H1 (cell line): ENCODE measurements around the gene SLX1A. TPM values are rescaled to one million over a fixed set of nuclear protein-coding genes. Genes with fewer than 3 reads are reported as not detected.
"Not testable (repeated sequence)": the region's sequence is repeated elsewhere in the genome, so short reads cannot be mapped to it uniquely, and the experiment has no call there.

ENCODE experiments used
- CTCF ChIA-PET: fragments of 300-600 bp; sonication (Branson Sonifier 250); formaldehyde crosslinking; loops from one replicate; lab custom pipeline; 2021; ENCODE audit not compliant: partially characterized antibody; lab: Charles Lee
- POLR2A ChIA-PET: fragments of 300-600 bp; sonication (Branson Sonifier 250); formaldehyde crosslinking; loops from one replicate; lab custom pipeline; 2021; ENCODE audit warnings: inconsistent platforms; ENCODE audit not compliant: partially characterized antibody; lab: Charles Lee
- DNase-seq, 2 experiments: peaks; one replicate each; pipeline versions ENCODE4 v3.0.0 to v3.0.0-alpha.2; 2010 to 2022; ENCODE audit warnings: low spot score in 2 of 2, low read depth in 1 of 2, mixed read lengths in 1 of 2
- FAIRE-seq: peaks from 2 replicates; lab custom pipeline; 2011; peaks lifted over from hg19 to GRCh38; lab: Jason Lieb, UNC
- H2AFZ ChIP-seq: 2 replicates; pipeline ENCODE4 v1.8.1; 2012; ENCODE audit warnings: low read length, inconsistent platforms
- H2AK5ac ChIP-seq: 2 replicates; pipeline ENCODE4 v1.6.1; 2013; ENCODE audit warnings: low read depth, low read length
- H2BK120ac ChIP-seq: replicated peaks from 2 replicates; pipeline ENCODE3; 2013; ENCODE audit warnings: low read depth, low read length, inconsistent platforms
- H2BK12ac ChIP-seq: 2 replicates; pipeline ENCODE4 v1.6.1; 2013; ENCODE audit warnings: low read depth, low read length
- H2BK15ac ChIP-seq: 2 replicates; pipeline ENCODE4 v1.6.1; 2013; ENCODE audit warnings: low read length
- H2BK20ac ChIP-seq: 2 replicates; pipeline ENCODE4 v1.6.1; 2013; ENCODE audit warnings: low read length
- H2BK5ac ChIP-seq: 2 replicates; pipeline ENCODE4 v1.6.1; 2013; ENCODE audit warnings: low read depth, low read length
- H3K14ac ChIP-seq: 2 replicates; pipeline ENCODE4 v1.6.1; 2013; ENCODE audit warnings: inconsistent platforms; ENCODE audit not compliant: insufficient read length
- H3K18ac ChIP-seq: 2 replicates; pipeline ENCODE4 v1.6.1; 2013; ENCODE audit warnings: low read length; ENCODE audit errors: extremely low read depth
- H3K23ac ChIP-seq: 2 replicates; pipeline ENCODE4 v1.6.1; 2013; ENCODE audit warnings: inconsistent platforms; ENCODE audit not compliant: insufficient read length
- H3K23me2 ChIP-seq: 2 replicates; pipeline ENCODE4 v1.6.1; 2013; ENCODE audit warnings: low read depth, low read length
- H3K27ac ChIP-seq: 2 replicates; pipeline ENCODE4 v1.6.1; 2011; ENCODE audit warnings: low read depth, low read length, inconsistent platforms
- H3K27me3 ChIP-seq, 4 experiments: replicated peaks in 1 of 4; 1 replicate in 1 of 4; 2 replicates in 3 of 4; pipeline versions ENCODE4 v1.6.1 to v1.8.1; 2011 to 2013; ENCODE audit warnings: low read length in 3 of 4, mild to moderate bottlenecking in 3 of 4, inconsistent platforms in 2 of 4, mixed read lengths in 2 of 4, moderate library complexity in 1 of 4; ENCODE audit not compliant: control insufficient read depth in 3 of 4, insufficient read depth in 3 of 4; ENCODE audit errors: extremely low read depth in 1 of 4
- H3K36me3 ChIP-seq, 4 experiments: 2 replicates each; pipeline versions ENCODE4 v1.6.1 to v1.8.1; 2011 to 2013; ENCODE audit warnings: mild to moderate bottlenecking in 4 of 4, low read length in 3 of 4, moderate library complexity in 2 of 4, control low read depth in 1 of 4, inconsistent platforms in 1 of 4; ENCODE audit not compliant: insufficient read depth in 4 of 4, control insufficient read depth in 2 of 4
- H3K4ac ChIP-seq: replicated peaks from 2 replicates; pipeline ENCODE3; 2013; ENCODE audit warnings: low read length, low read depth, mixed read lengths, inconsistent platforms; ENCODE audit not compliant: insufficient read length
- H3K4me1 ChIP-seq, 4 experiments: replicated peaks in 1 of 4; 1 replicate in 1 of 4; 2 replicates in 3 of 4; pipeline versions ENCODE4 v1.6.1 to v1.8.1; 2011 to 2013; ENCODE audit warnings: low read length in 3 of 4, inconsistent platforms in 2 of 4, mixed read lengths in 1 of 4; ENCODE audit not compliant: insufficient read depth in 4 of 4, control insufficient read depth in 3 of 4
- H3K4me2 ChIP-seq, 2 experiments: 2 replicates each; pipeline versions ENCODE4 v1.6.1 to v1.8.1; 2011 to 2013; ENCODE audit warnings: low read depth in 2 of 2, low read length in 2 of 2, control low read depth in 1 of 2, inconsistent platforms in 1 of 2, mild to moderate bottlenecking in 1 of 2; ENCODE audit not compliant: insufficient read depth in 1 of 2
- H3K4me3 ChIP-seq, 4 experiments: fragments of 200-600, 300-600 bp in 1 of 4; sonication (generic), shearing (Covaris generic), sonication (Bioruptor Twin) in 1 of 4; 2 replicates each; pipeline versions ENCODE4 v1.5.1 to v1.8.1; 2011 to 2016; ENCODE audit warnings: low read length in 4 of 4, low read depth in 3 of 4, control low read depth in 2 of 4, inconsistent platforms in 2 of 4, mild to moderate bottlenecking in 2 of 4, mixed read lengths in 1 of 4, moderate library complexity in 1 of 4; ENCODE audit not compliant: insufficient read depth in 2 of 4; ENCODE audit errors: extremely low read depth in 1 of 4
- H3K56ac ChIP-seq: replicated peaks from 2 replicates; pipeline ENCODE3; 2013; ENCODE audit warnings: low read depth, mild to moderate bottlenecking, mixed read lengths, low read length, inconsistent platforms; ENCODE audit not compliant: insufficient read length
- H3K79me1 ChIP-seq: 2 replicates; pipeline ENCODE4 v1.6.1; 2013; ENCODE audit warnings: low read depth, low read length, control low read depth
- H3K79me2 ChIP-seq, 2 experiments: 2 replicates each; pipeline versions ENCODE4 v1.6.1 to v1.8.1; 2012 to 2013; ENCODE audit warnings: low read length in 2 of 2, mild to moderate bottlenecking in 2 of 2, inconsistent platforms in 1 of 2; ENCODE audit not compliant: insufficient read depth in 2 of 2, control insufficient read depth in 1 of 2
- H3K9ac ChIP-seq, 4 experiments: replicated peaks in 1 of 4; 1 replicate in 1 of 4; 2 replicates in 3 of 4; pipeline versions ENCODE4 v1.6.1 to v1.8.1; 2011 to 2013; ENCODE audit warnings: low read depth in 3 of 4, low read length in 3 of 4, control low read depth in 2 of 4, mild to moderate bottlenecking in 2 of 4, moderate library complexity in 2 of 4, inconsistent platforms in 1 of 4; ENCODE audit errors: extremely low read depth in 1 of 4
- H3K9me3 ChIP-seq, 2 experiments: 2 replicates each; pipeline versions ENCODE4 v1.6.1 to v1.8.1; 2012 to 2013; ENCODE audit warnings: mild to moderate bottlenecking in 2 of 2, moderate library complexity in 2 of 2, control low read depth in 1 of 2, inconsistent platforms in 1 of 2, low read depth in 1 of 2, low read length in 1 of 2, mixed read lengths in 1 of 2; ENCODE audit not compliant: insufficient read depth in 2 of 2
- H4K20me1 ChIP-seq, 2 experiments: replicated peaks in 1 of 2; 2 replicates each; pipeline versions ENCODE3 to v1.8.1; 2011 to 2013; ENCODE audit warnings: inconsistent platforms in 2 of 2, low read length in 2 of 2, mild to moderate bottlenecking in 1 of 2; ENCODE audit not compliant: insufficient read depth in 2 of 2, control insufficient read depth in 1 of 2
- H4K5ac ChIP-seq: 2 replicates; pipeline ENCODE4 v1.6.1; 2013; ENCODE audit warnings: low read length, low read depth, mixed read lengths, inconsistent platforms; ENCODE audit not compliant: insufficient read length
- H4K8ac ChIP-seq: 2 replicates; pipeline ENCODE4 v1.8.0; 2013; ENCODE audit warnings: mild to moderate bottlenecking, moderate library complexity, low read length, inconsistent platforms; ENCODE audit not compliant: insufficient read depth; ENCODE audit errors: extremely low read depth
- H4K91ac ChIP-seq: replicated peaks from 2 replicates; pipeline ENCODE3; 2013; ENCODE audit warnings: low read length, mixed read lengths, inconsistent platforms; ENCODE audit not compliant: insufficient read length
- WGBS, 2 experiments: shearing (Covaris generic) in 1 of 2; methylation state at CpG; one replicate each; pipeline versions ENCODE4 v1.1.6 to v1.1.7; 2013 to 2015; ENCODE audit warnings: low lambda C conversion rate in 2 of 2, mixed read lengths in 2 of 2, inconsistent platforms in 1 of 2, low coverage in 1 of 2, missing lambda C conversion rate in 1 of 2; ENCODE audit not compliant: insufficient replicate concordance in 2 of 2, insufficient coverage in 1 of 2, insufficient read length in 1 of 2; ENCODE audit errors: extremely low coverage in 1 of 2, missing lambda C conversion rate in 1 of 2; 5-methylcytosine and 5-hydroxymethylcytosine counted together
- polyA plus RNA-seq, 7 experiments: library from polyadenylated mRNA; depleted of rRNA in 3 of 7; stranded (reverse) in 5 of 7; unstranded in 2 of 7; fragments of >200 nt in 5 of 7; fragments of 200-250 nt in 2 of 7; gene quantifications; 1 replicate in 5 of 7; 2 replicates in 1 of 7; 4 replicates in 1 of 7; pipeline versions ENCODE4 v1.2.1 to v1.2.3, GENCODE V29; 2011 to 2013; ENCODE audit warnings: missing spikeins in 2 of 7, mixed read lengths in 2 of 7
- total RNA-seq: library from RNA; stranded (reverse); fragmentation: NEBNext Ultra II Directional; extraction: Animal tissue kit (Norgen Biotek cat#: 25700); gene quantifications from 2 replicates; pipeline ENCODE4 v1.2.1, GENCODE V29; 2021

The SLX1A gene
- total and polyA plus RNA-seq, 2 of the 8 experiments (the other 6 are each of a cell fraction or from before 2014, with no cell fraction given) = 4.7 to 36.9 TPM

- H3K36me3 ChIP-seq, H3K23me2 ChIP-seq, H3K27me3 ChIP-seq, H3K79me2 ChIP-seq, FAIRE-seq, H3K79me1 ChIP-seq, H3K23ac ChIP-seq, H2BK20ac ChIP-seq, H2AFZ ChIP-seq, H3K4ac ChIP-seq, H2BK120ac ChIP-seq, H3K27ac ChIP-seq, DNase-seq, H3K4me3 ChIP-seq, CTCF ChIA-PET, H4K5ac ChIP-seq, H3K4me2 ChIP-seq, H4K8ac ChIP-seq, H3K18ac ChIP-seq, POLR2A ChIA-PET, H3K9me3 ChIP-seq, H3K14ac ChIP-seq, H3K4me1 ChIP-seq, H4K20me1 ChIP-seq, H3K9ac ChIP-seq, H4K91ac ChIP-seq, H2BK12ac ChIP-seq, H2BK15ac ChIP-seq, H3K56ac ChIP-seq, H2AK5ac ChIP-seq, H2BK5ac ChIP-seq: not testable (repeated sequence)
- WGBS, 2 experiments = no CpG with 5 or more reads among the region's 3 CpGs
These were observed 5.4 kb downstream of the SLX1A start, which contains the start of gene SULT1A3 for GRCh38 chr16:30199049-30199448. Gene SULT1A3 (plus strand): TSS chr16:30199255. CDS start chr16:30200729, 1,474 bp downstream.

- H3K14ac ChIP-seq, H4K20me1 ChIP-seq, H2BK5ac ChIP-seq, H4K8ac ChIP-seq, POLR2A ChIA-PET, FAIRE-seq, H3K18ac ChIP-seq, H3K4me3 ChIP-seq, H2BK15ac ChIP-seq, H2AFZ ChIP-seq, H3K27ac ChIP-seq, H2BK12ac ChIP-seq, H3K79me1 ChIP-seq, CTCF ChIA-PET, H3K4me2 ChIP-seq, H3K79me2 ChIP-seq, H4K91ac ChIP-seq, H3K56ac ChIP-seq, H3K23ac ChIP-seq, H2AK5ac ChIP-seq, H3K9ac ChIP-seq, H3K23me2 ChIP-seq, DNase-seq, H3K4ac ChIP-seq, H4K5ac ChIP-seq, H2BK20ac ChIP-seq, H3K36me3 ChIP-seq, H2BK120ac ChIP-seq, H3K27me3 ChIP-seq, H3K9me3 ChIP-seq, H3K4me1 ChIP-seq: not testable (repeated sequence)
- WGBS, 2 experiments = no CpG with 5 or more reads among the region's 15 CpGs
These were observed 6.1 kb downstream of the SLX1A start for GRCh38 chr16:30199608-30200343.
